ENCODE results near the gene ZNF652.

DNA sequence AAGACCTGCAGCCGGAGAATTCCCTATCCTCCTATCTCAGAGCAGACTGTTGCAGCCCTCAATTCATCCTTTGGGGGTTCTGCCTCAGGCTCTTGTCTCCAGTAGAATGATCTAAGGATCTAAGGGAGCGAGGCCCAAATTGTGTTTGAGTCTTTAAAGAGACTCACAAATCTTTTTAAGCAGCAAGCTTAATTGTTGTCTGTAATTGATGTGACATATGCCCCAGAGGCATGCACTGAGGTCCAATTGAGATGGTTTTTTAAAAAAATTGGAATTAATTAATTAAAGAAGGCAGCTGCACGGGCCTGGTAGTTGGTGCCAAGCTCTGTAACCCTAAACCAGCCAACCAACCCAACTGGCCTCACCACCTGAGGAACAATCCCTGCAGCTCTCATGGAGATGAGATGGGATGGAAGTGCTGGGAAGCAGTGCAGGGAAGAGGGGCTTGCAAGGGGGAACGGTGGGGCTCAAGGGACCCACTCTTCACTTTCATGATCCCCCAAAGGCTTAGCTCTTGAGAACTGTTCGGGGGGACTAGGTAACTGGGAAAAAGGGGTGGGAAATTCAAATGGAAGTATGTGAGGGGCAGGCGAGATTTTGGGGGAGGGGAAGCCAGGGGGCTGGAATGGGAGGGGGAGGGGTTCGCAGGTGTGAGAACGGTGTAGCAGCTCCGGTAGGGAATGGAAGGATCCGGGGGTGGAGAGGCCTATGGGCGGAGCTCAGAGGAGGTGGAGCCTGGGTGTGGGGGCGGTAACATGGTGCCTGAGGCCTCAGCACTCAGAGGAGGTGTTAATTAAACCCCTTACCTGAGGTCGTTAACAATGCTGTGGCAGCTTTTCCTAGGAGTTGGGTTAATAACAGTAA lies 9.2 kb upstream of the ZNF652 start:
- TF ChIP-seq, protein P1, sequence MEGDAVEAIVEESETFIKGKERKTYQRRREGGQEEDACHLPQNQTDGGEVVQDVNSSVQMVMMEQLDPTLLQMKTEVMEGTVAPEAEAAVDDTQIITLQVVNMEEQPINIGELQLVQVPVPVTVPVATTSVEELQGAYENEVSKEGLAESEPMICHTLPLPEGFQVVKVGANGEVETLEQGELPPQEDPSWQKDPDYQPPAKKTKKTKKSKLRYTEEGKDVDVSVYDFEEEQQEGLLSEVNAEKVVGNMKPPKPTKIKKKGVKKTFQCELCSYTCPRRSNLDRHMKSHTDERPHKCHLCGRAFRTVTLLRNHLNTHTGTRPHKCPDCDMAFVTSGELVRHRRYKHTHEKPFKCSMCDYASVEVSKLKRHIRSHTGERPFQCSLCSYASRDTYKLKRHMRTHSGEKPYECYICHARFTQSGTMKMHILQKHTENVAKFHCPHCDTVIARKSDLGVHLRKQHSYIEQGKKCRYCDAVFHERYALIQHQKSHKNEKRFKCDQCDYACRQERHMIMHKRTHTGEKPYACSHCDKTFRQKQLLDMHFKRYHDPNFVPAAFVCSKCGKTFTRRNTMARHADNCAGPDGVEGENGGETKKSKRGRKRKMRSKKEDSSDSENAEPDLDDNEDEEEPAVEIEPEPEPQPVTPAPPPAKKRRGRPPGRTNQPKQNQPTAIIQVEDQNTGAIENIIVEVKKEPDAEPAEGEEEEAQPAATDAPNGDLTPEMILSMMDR (optimal IDR thresholded peaks at IDR 0.05 in 1 of 3, IDR thresholded peaks at IDR 0.05 in 1 of 3, conservative IDR thresholded peaks at IDR 0.05 in 1 of 3; ENCODE audit: extremely low read depth in 1 of 3, insufficient read depth in 2 of 3, low read length in 3 of 3) = no peak
- TF ChIP-seq EZH2 (IDR thresholded peaks at IDR 0.05; ENCODE audit: low read length) = no peak
